Ovary (tissue), 9 donors: ENCODE measurements around the gene IGDCC3. TPM values are rescaled to one million over a fixed set of nuclear protein-coding genes. Genes with fewer than 3 reads are reported as not detected.
A peak's percentile ranks its signal among the peaks of the same experiment; 100 is the strongest.

ENCODE experiments used
- DNase-seq, 5 donors: peaks; one replicate each; pipeline ENCODE4 v3.0.0-alpha.2; 2019 to 2020
- H3K27ac ChIP-seq, 2 donors: fragments of 200-600 bp; one replicate each; pipeline versions ENCODE4 v1.5.1 to v1.8.0; 2019 to 2022
- H3K27me3 ChIP-seq: fragments of 200-600 bp; one replicate; pipeline ENCODE4 v1.8.0; 2022
- H3K36me3 ChIP-seq: fragments of 200-600 bp; sonication (generic); one replicate; pipeline ENCODE4 v1.5.1; 2019
- H3K4me1 ChIP-seq: one replicate; pipeline ENCODE4 v1.8.1; 2013; ENCODE audit warnings: mild to moderate bottlenecking, moderate library complexity; ENCODE audit not compliant: insufficient read depth
- H3K4me3 ChIP-seq: fragments of 200-600 bp; sonication (generic); one replicate; pipeline ENCODE4 v1.5.1; 2017
- H3K9me3 ChIP-seq, 2 donors: fragments of 200-600 bp in 1 of 2; sonication (generic) in 1 of 2; one replicate each; pipeline versions ENCODE4 v1.5.1 to v1.8.1; 2013 to 2019; ENCODE audit warnings: mild to moderate bottlenecking in 1 of 2, moderate library complexity in 1 of 2
- EP300 ChIP-seq: sonication (generic); formaldehyde crosslinking; IDR thresholded peaks from one replicate; pipeline ENCODE4 v1.6.1; 2017; ENCODE audit warnings: antibody characterized with exemption
- POLR2A ChIP-seq: fragments of 450-650 bp; IDR thresholded peaks from one replicate; pipeline ENCODE4 v1.6.1; 2017; ENCODE audit warnings: antibody characterized with exemption, mild to moderate bottlenecking, moderate library complexity
- WGBS, 3 donors: extraction: QIAGEN DNeasy Blood & Tissue Kit in 1 of 3; methylation state at CpG; one replicate each; pipeline versions ENCODE4 v1.1.5 to v1.1.7; 2013 to 2017; 5-methylcytosine and 5-hydroxymethylcytosine counted together
- intact Hi-C, 4 donors: fragments of 100-400 bp; cut with DNase I; formaldehyde crosslinking; loops; one replicate each; pipeline versions ENCODE4 v1.11.0 to v1.15.1; 2022 to 2023
- polyA plus RNA-seq, 2 donors: library from polyadenylated mRNA; stranded (reverse); fragments of 200-250 nt in 1 of 2; fragments of 350-450 nt in 1 of 2; fragmentation: Illumina TruSeq in 1 of 2; extraction: RNeasy Lipid Tissue Mini Kit (QIAGEN cat#74804) in 1 of 2; gene quantifications; one replicate each; pipeline ENCODE4 v1.2.3, GENCODE V29; 2013 to 2014
- total RNA-seq, 7 donors: library from RNA; depleted of rRNA in 2 of 7; stranded (reverse); fragments of >200 nt in 2 of 7; fragmentation: NEBNext Ultra II Directional in 3 of 7; extraction: Animal tissue kit (Norgen Biotek cat#: 25700) in 3 of 7; gene quantifications; one replicate each; pipeline versions ENCODE4 v1.1.0 to v1.2.4, GENCODE V29; 2016 to 2023
- TF ChIP-seq, protein P1 (sequence below), 3 donors: fragments of 450-650 bp in 2 of 3; fragments of 200-600 bp in 1 of 3; IDR thresholded peaks; one replicate each; pipeline versions ENCODE4 v1.5.1 to v1.8.0; 2016 to 2022; ENCODE audit warnings: antibody characterized with exemption in 3 of 3, mild to moderate bottlenecking in 1 of 3
- donor health status: DM: no; HTN: no; CAD: no; lungs with moderate emphysema.
- donor health status: DM: no; HTN: no; CAD: no.
- donor health status: Bipolar disorder and iron deficiency.
- donor health status: DM: yes; HTN: yes; CAD: no.
- donor health status: DM: no; HTN: no; CAD: no.
- donor health status: DM: yes; HTN: yes; CAD: no.

IGDCC3 gene
- total and polyA plus RNA-seq, 9 donors, result 0.11 to 1.8 (median 0.74) TPM

DNA sequence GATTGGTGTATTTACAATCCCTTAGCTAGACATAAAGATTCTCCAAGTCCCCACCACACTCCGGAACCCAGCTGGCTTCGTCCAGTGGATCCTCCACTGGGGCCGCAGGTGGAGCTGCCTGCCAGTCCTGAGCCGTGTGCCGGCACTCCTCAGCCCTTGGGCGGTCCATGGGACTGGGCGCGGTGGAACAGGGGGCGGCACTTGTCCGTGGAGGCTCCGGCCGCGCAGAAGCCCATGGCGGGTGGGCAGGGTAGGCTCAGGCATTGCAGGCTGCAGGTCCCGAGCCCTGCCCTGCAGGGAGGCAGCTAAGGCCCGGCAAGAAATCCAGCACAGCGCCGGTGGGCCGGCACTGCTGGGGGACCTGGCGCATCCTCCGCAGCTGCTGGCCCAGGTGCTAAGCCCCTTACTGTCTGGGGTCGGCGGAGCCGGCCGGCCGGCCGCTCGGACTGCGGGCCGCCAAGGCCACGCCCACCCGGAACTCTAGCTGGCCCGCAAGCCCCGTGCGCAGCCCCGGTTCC is 76.8 kb downstream of the IGDCC3 start:
- H3K36me3 ChIP-seq, result no peaks in the 10 kb centered on the region
- TF ChIP-seq, protein P1, sequence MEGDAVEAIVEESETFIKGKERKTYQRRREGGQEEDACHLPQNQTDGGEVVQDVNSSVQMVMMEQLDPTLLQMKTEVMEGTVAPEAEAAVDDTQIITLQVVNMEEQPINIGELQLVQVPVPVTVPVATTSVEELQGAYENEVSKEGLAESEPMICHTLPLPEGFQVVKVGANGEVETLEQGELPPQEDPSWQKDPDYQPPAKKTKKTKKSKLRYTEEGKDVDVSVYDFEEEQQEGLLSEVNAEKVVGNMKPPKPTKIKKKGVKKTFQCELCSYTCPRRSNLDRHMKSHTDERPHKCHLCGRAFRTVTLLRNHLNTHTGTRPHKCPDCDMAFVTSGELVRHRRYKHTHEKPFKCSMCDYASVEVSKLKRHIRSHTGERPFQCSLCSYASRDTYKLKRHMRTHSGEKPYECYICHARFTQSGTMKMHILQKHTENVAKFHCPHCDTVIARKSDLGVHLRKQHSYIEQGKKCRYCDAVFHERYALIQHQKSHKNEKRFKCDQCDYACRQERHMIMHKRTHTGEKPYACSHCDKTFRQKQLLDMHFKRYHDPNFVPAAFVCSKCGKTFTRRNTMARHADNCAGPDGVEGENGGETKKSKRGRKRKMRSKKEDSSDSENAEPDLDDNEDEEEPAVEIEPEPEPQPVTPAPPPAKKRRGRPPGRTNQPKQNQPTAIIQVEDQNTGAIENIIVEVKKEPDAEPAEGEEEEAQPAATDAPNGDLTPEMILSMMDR (IDR thresholded peaks at IDR 0.05), result no peak
- TF ChIP-seq EP300 (no peak), POLR2A (no peak)
- DNase-seq, result peak in 1 of 5 donors; percentile 45
- H3K4me1 ChIP-seq, result peaks cover 3% of the 10 kb centered on the region
- no peak overlapping the region for H3K27ac ChIP-seq
- no peaks in the 10 kb centered on the region for H3K9me3 ChIP-seq
- intact Hi-C loops, result no loop called here
- H3K27me3 ChIP-seq, result no peaks in the 10 kb centered on the region
- no peak overlapping the region for H3K4me3 ChIP-seq
- 90 to 92% (median 90%) methylated on average over 30 to 36 of the region's 36 CpGs for WGBS, 3 donors

DNA sequence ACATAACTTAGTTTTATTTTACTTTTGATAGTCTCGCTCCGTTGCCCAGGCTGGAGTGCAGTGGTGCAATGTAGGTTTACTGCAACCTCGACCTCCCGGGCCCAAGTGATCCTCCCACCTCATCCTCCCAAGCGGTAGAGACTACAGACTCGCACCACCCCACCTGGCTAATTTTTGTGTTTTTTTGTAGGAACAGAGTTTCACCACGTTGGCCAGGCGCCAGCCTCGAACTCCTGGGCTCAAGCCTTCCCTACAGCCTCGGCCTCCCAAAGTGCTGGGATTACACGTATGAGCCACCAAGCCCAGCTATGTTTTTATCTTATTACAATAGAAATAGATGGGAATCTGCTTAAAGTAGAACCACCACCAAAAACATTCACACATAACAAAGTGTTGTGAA is 79.1 kb downstream of the IGDCC3 start:
- no peaks in the 10 kb centered on the region for H3K27me3 ChIP-seq
- TF ChIP-seq POLR2A (no peak), EP300 (no peak)
- TF ChIP-seq, protein P1 (IDR thresholded peaks at IDR 0.05), result no peak
- H3K9me3 ChIP-seq, result no peaks in the 10 kb centered on the region
- DNase-seq, result peak in 1 of 5 donors; percentile 47
- 73 to 78% (median 78%) methylated on average over 11 of the region's 11 CpGs for WGBS, 3 donors
- no peaks in the 10 kb centered on the region for H3K36me3 ChIP-seq
- no peak overlapping the region for H3K4me3 ChIP-seq
- intact Hi-C loops, result no loop called here
- no peak overlapping the region for H3K27ac ChIP-seq
- H3K4me1 ChIP-seq, result peaks cover 3% of the 10 kb centered on the region

DNA sequence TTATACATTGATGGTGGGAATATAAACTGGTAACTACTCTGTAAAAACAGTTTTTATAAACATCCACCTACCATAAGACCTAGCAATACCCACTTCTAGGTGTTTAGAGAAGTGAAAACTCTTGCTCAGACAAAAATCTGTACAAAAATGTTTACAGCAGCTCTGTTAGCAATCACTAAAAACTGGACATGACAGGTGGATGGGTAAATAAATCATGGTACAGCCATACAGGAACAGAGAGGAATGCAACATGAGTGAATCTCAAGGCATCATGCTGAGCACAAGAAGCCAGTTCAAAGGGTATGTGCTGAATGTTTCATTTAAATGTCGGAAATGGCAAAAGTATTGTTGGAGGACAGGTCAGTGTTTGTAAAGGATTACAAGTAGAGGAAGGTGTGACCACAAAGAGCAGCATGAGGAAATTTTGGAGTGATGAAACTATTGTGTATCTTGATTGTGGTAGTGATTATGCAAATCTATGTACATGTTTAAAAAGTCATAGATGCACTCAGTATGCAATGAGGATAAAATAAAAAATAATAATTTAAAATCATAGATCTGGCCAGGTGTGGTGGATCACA is 84.8 kb downstream of the IGDCC3 start:
- H3K36me3 ChIP-seq, result no peaks in the 10 kb centered on the region
- H3K27me3 ChIP-seq, result no peaks in the 10 kb centered on the region
- TF ChIP-seq EP300 (no peak), POLR2A (no peak)
- TF ChIP-seq, protein P1 (IDR thresholded peaks at IDR 0.05), result no peak
- DNase-seq, result no peak
- WGBS, 3 donors, result 62 to 80% (median 65%) methylated on average over 1 of the region's 1 CpG
- no peaks in the 10 kb centered on the region for H3K9me3 ChIP-seq
- H3K4me1 ChIP-seq, result peaks cover 2% of the 10 kb centered on the region
- no peak overlapping the region for H3K4me3 ChIP-seq
- intact Hi-C loops, result no loop called here
- H3K27ac ChIP-seq, result no peak overlapping the region

DNA sequence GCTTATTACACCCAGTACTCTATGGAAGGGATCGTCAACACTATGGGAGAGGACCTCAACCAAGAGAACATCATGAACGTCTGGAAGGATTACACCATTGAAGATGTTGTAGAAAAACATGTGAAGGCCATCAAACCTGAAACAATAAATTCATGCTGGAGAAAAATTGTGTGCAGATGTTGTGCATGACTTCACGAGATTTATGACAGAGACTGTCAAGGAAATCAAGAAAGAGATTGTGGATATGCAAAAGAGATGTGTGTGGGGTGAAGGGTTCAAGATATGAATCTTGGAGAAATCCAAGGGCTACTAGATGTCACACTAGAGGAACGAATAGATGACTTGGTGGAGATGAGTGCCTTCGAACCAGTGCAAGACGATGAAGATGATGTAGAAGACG is 87.6 kb downstream of the IGDCC3 start:
- no peaks in the 10 kb centered on the region for H3K27me3 ChIP-seq
- 84% methylated on average over 7 of the region's 7 CpGs for WGBS, 3 donors
- H3K27ac ChIP-seq, result no peak overlapping the region
- no peaks in the 10 kb centered on the region for H3K9me3 ChIP-seq
- no peak overlapping the region for H3K4me3 ChIP-seq
- TF ChIP-seq, protein P1 (IDR thresholded peaks at IDR 0.05), result no peak
- no peaks in the 10 kb centered on the region for H3K36me3 ChIP-seq
- DNase-seq, result no peak
- intact Hi-C loops, result no loop called here
- peaks cover 4% of the 10 kb centered on the region for H3K4me1 ChIP-seq
